GM19238 (cell line): ENCODE measurements around the gene ROGDI.
"Not testable (repeated sequence)": the region's sequence is repeated elsewhere in the genome, so short reads cannot be mapped to it uniquely, and the experiment has no call there.

ENCODE experiments used
- DNase-seq: peaks from one replicate; pipeline ENCODE4 v3.0.0; 2011; ENCODE audit warnings: low spot score; ENCODE audit not compliant: insufficient read length

ROGDI gene

GRCh38 chr16:4795181-4795827 is 7.1 kb downstream of the ROGDI start, which contains the start of gene SMIM22:
Gene SMIM22, plus strand, starts transcription at chr16:4795369. Its CDS starts 366 bp downstream, at chr16:4795735.
- DNase-seq, result no peak

DNA sequence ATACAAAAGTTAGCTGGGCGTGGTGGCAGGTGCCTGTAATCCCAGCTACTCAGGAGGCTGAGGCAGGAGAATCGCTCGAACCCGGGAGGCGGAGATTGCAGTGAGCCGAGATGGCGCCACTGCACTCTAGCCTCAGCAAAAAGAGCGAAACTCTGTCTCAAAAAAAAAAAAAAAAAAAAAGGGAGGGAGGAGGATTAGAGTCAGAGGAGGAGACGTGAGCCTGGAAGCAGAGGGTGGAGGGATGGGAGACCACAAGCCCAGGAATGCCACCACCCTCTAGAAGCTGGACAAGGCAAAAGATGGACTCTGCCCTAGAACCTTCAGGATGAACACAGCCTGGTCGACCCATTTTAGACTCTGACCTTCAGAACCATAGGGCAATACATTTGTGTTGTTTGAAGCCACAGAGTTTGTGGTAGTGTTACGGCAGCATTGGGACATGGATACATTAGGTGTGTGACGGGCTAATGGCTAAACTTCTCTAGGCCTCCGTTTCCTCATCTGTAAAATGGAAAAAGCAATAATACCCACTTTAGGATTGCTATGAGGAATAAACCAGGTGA is 9.4 kb downstream of the ROGDI start:
- DNase-seq, result no peak

GRCh38 chr16:4790871-4791270 is 11.6 kb downstream of the ROGDI start:
- no peak for DNase-seq

DNA sequence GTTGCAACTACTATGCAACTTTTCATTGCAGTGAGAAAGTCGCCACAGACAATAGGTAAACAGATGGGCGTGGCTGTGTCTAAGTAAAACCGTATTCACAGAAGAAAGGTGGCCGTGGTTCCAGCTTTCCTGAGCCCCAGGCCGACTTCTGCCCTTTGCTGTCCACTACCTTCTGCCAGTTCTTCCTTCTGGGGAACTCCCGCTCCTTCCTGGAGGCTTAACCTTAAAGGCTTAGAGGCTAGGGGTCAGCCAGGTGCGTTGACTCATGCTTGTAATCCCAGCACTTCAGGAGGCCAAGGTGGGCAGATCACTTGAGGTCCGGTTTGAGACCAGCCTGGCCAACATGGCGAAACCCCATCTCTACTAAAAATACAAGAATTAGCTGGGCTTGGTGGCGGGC is 12.2 kb downstream of the ROGDI start:
- no peak for DNase-seq

DNA sequence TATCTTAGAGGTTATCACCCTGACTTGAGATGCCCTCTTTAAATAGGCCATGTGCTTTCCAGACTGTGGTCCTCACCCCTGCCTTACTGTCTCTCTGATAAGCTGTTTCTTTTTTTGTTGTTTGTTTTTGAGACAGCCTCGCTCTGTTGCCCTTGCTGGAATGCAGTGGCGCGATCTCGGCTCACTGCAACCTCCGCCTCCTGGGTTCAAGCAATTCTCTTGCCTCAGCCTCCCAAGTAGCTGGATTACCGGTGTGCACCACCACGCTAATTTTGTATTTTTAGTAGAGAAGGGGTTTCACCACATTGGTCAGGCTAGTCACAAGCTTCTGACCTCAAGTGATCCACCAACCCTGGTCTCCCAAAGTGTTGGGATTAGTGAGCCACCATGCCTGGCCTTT is 13.5 kb downstream of the ROGDI start:
- DNase-seq, result no peak

DNA sequence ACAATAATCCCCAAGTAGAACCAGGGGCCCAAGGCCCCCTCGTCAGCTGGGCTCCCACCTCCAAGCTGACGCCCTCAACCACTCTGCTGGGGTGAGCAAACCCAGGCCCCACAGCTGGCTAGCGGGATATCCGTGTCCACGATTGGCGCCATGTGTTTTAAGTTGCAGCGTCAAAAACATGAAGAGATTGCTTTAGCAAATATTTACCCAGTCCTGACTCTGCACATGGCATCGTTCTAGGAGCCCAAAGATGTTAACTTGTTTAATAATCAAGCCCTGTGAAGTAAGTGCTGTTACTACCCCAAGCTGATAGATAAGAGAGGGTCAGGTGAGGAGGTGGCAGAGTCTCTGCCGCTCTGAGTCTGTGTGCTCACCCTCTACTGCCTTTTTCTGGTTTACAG is 13.9 kb downstream of the ROGDI start:
- no peak for DNase-seq

GRCh38 chr16:4787627-4788482 is 14.6 kb downstream of the ROGDI start, which contains the start of gene SEPTIN12:
Gene SEPTIN12, minus strand, starts transcription at chr16:4788345. Its CDS starts 700 bp downstream, at chr16:4787645.
- DNase-seq, result no peak

- no peak for DNase-seq
These were observed 15.4 kb downstream of the ROGDI start for GRCh38 chr16:4787068-4787467.

DNA sequence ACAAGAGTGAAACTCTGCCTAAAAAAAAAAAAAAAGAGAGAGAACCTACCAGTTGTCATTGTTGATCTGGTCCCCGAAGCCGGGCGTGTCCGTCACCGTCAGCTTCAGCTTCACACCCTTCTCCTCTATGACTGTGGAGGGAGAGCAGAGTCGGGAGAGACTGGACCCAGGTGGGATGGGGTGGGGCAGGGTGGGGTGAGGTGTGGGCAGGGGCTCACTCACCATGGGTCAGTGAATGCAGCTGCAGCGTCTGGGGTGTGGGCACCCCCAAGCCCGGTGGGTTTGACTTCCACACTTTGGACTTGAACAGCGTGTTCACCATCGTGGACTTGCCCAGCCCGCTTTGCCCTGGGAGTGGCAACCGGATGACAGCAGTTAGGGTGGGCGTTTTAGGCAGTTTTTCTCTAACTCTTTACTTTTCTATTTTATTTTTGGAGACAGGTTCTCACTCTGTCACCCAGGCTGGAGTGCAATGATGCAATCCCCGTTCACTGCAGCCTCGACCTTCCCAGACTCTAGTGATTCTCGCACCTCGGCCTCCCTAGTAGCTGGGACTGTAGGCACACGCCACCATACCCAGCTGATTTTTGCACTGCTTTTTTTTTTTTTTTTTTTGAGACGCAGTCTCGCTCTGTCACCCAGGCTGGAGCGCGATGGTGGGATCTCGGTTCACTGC is 16.5 kb downstream of the ROGDI start:
- DNase-seq, result no peak

GRCh38 chr16:4784444-4784987 is 17.9 kb downstream of the ROGDI start:
- not testable (repeated sequence) for DNase-seq

GRCh38 chr16:4783951-4784336 is 18.5 kb downstream of the ROGDI start:
- no peak for DNase-seq

DNA sequence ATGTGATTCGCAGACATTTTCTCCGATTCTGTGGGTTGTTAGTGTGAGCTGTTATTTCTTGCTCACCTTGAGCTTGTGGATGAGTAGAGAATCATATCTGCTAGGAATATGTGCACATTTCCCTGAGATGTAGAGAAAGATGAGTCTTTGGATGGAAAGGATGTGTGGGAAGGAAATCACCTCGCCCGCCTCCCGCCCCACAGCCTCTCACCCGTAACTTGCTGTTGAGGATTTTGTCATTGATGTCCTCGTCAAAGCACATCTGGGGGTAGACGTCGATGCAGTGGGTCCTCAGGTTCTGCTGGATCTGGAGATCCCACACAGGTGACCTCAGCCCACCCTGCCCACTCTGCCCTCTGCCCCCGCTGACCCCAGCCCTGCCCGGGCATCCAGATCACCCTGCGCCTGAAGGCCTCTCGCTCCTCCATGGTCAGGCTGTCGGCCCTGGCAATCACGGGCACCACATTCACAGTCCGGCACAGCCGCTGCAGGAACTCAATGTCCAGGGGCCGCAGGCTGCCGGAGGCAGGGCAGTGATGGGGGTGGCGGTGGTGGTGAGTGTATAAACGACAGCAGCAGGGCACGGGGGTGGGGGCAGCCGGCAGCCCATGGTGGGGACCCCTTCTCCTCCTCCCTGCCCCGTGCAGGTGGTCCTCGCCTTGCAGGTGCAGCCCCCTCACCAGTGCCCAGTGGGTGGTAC is 19.0 kb downstream of the ROGDI start:
- DNase-seq, result no peak

DNA sequence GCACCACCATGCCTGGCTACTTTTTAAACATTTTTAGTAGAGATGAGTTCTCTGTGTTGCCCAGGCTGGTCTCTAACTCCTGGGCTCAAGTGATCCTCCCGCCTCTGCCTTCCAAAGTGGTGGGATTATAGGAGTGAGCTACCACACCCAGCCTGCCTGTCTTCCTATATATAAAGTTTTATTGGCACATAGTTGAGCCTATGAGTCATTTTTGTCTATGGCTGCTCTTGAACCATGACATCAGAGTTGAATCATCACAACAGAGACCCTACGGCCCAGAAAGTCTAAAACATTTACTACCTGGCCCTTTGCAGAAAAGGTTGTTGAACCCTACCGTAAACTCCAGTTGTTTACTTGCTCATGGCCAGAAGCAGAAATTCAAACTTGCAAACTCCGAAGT is 22.2 kb downstream of the ROGDI start:
- DNase-seq, result no peak

DNA sequence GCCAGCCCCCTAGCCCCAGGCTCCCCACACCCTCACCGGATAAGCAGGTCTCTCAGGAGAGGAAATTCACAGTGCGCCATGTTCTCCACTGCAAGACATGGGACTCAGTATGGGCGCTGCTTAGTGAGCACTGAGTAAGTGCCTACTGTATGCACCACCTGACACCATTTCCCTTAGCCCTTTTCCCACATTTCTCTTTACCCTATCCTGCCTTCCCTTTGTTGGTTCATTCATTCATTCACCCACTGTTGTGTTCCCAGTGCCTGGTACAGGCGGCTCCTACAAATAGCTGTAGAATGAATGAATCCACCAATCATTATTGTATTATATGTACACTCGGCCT is 24.4 kb downstream of the ROGDI start:
- no peak for DNase-seq

- no peak for DNase-seq
These were observed 24.9 kb downstream of the ROGDI start for GRCh38 chr16:4777339-4778049.

- DNase-seq, result no peak
These were observed 26.2 kb downstream of the ROGDI start for GRCh38 chr16:4776141-4776705.

GRCh38 chr16:4775005-4775404 is 27.4 kb downstream of the ROGDI start:
- DNase-seq, result no peak

GRCh38 chr16:4772351-4772750 is 30.1 kb downstream of the ROGDI start:
- DNase-seq, result no peak

DNA sequence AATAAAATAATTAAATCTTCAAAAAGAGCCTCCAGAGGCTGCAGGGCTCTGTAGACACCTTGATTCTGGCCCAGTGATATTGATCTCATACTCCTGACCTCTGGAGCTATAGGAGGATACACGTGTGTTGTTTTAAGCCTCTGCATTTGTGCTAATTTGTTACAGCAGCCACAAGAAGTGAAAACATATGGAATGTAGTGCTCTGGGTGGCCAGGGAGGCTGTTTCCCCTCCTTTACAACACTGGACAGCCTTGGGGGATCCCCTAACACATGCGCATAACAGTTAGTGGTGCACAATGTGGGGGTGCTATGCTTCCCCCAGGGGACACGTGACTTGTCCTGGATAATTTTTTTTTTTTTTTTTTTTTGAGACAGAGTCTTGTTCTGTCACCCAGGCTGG is 30.8 kb downstream of the ROGDI start:
- no peak for DNase-seq

GRCh38 chr16:4769306-4769638 is 33.2 kb downstream of the ROGDI start:
- DNase-seq, result no peak
